Mammary epithelial cell (primary cell): Measurements from ENCODE around the gene ACTL8.

Source experiments
- EZH2 ChIP-seq: IDR thresholded peaks from 2 replicates; pipeline ENCODE4 v1.6.1; 2012; ENCODE audit warnings: low read length, inconsistent platforms, borderline replicate concordance
- TF ChIP-seq, protein P1 (sequence below), 2 donors: IDR thresholded peaks in 1 of 2; conservative IDR thresholded peaks in 1 of 2; 2 replicates each; pipeline ENCODE4 v1.5.1; 2011 to 2012; ENCODE audit warnings: inconsistent platforms in 2 of 2, low read length in 2 of 2, mild to moderate bottlenecking in 2 of 2, control low read depth in 1 of 2, low read depth in 1 of 2; ENCODE audit not compliant: insufficient read depth in 1 of 2; ENCODE audit errors: extremely low read depth in 1 of 2

DNA sequence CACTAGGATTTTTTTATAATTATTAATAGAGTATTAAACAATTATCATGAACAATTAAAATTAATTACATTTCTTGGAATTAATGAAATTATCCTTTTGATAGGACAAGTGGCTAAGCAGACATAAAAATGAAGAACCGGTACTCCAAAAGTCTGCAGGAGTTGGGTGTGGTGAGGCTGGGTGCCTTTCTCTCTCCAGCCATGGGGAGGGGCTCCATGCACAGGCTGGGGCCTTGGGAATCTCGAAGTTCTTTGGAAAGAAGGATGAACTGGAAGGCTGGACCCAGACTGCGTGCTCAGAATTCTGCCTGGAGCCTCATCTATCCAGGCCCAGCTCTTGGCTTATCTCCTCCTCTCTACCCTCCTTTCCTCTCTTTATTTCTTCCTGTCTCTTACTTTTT is 94.1 kb downstream of the ACTL8 start:
- TF ChIP-seq, protein P1, sequence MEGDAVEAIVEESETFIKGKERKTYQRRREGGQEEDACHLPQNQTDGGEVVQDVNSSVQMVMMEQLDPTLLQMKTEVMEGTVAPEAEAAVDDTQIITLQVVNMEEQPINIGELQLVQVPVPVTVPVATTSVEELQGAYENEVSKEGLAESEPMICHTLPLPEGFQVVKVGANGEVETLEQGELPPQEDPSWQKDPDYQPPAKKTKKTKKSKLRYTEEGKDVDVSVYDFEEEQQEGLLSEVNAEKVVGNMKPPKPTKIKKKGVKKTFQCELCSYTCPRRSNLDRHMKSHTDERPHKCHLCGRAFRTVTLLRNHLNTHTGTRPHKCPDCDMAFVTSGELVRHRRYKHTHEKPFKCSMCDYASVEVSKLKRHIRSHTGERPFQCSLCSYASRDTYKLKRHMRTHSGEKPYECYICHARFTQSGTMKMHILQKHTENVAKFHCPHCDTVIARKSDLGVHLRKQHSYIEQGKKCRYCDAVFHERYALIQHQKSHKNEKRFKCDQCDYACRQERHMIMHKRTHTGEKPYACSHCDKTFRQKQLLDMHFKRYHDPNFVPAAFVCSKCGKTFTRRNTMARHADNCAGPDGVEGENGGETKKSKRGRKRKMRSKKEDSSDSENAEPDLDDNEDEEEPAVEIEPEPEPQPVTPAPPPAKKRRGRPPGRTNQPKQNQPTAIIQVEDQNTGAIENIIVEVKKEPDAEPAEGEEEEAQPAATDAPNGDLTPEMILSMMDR (conservative IDR thresholded peaks at IDR 0.05 in 1 of 2, IDR thresholded peaks at IDR 0.05 in 1 of 2; ENCODE audit: extremely low read depth in 1 of 2, insufficient read depth in 1 of 2, low read depth in 1 of 2, low read length in 2 of 2), result peak in 1 of 2 donors; percentile 31
- no peak for TF ChIP-seq EZH2
